SJCRH30 (cell line): Measurements from ENCODE around the gene PARG. TPM values are rescaled to one million over a fixed set of nuclear protein-coding genes. Genes with fewer than 3 reads are reported as not detected.
"Not testable (repeated sequence)": the region's sequence is repeated elsewhere in the genome, so short reads cannot be mapped to it uniquely, and the experiment has no call there.

ENCODE experiments used
- DNase-seq, 2 experiments: peaks; one replicate each; pipeline ENCODE4 v3.0.0-alpha.2; 2015 to 2020
- H3K27ac ChIP-seq: fragments of 250-450 bp; sonication (Bioruptor Pico); 2 replicates; pipeline ENCODE4 v1.5.1; 2020; ENCODE audit warnings: mild to moderate bottlenecking, moderate library complexity
- H3K27me3 ChIP-seq: fragments of 250-450 bp; sonication (Bioruptor Pico); 2 replicates; pipeline ENCODE4 v1.5.1; 2020; ENCODE audit warnings: mild to moderate bottlenecking, moderate library complexity
- H3K36me3 ChIP-seq: fragments of 250-450 bp; sonication (Bioruptor Pico); 2 replicates; pipeline ENCODE4 v1.5.1; 2020; ENCODE audit warnings: mild to moderate bottlenecking, moderate library complexity
- H3K4me1 ChIP-seq: fragments of 250-450 bp; sonication (Bioruptor Pico); 2 replicates; pipeline ENCODE4 v1.5.1; 2020; ENCODE audit warnings: mild to moderate bottlenecking, moderate library complexity
- H3K4me3 ChIP-seq: fragments of 250-450 bp; sonication (Bioruptor Pico); 2 replicates; pipeline ENCODE4 v1.5.1; 2020; ENCODE audit warnings: mild to moderate bottlenecking, moderate library complexity
- H3K9me3 ChIP-seq: fragments of 250-450 bp; sonication (Bioruptor Pico); replicated peaks from 2 replicates; pipeline ENCODE4 v1.5.1; 2020; ENCODE audit warnings: mild to moderate bottlenecking, moderate library complexity
- total RNA-seq: library from RNA; depleted of rRNA; stranded (reverse); fragments of >200 nt; shearing (Covaris generic); gene quantifications from 2 replicates; pipeline ENCODE4 v1.2.3, GENCODE V29; 2014

PARG gene
- total RNA-seq, 1 experiment from 2014 or later: 25.6 TPM

GRCh38 chr10:49858697-49859382 lies 83.0 kb downstream of the PARG start:
- H3K4me3 ChIP-seq, H3K36me3 ChIP-seq, H3K4me1 ChIP-seq, DNase-seq, H3K9me3 ChIP-seq, H3K27ac ChIP-seq, H3K27me3 ChIP-seq: not testable (repeated sequence)

GRCh38 chr10:49849520-49849919 lies 92.3 kb downstream of the PARG start:
- not testable (repeated sequence) for H3K27me3 ChIP-seq, H3K4me1 ChIP-seq, H3K9me3 ChIP-seq, H3K27ac ChIP-seq, H3K36me3 ChIP-seq, DNase-seq, H3K4me3 ChIP-seq

GRCh38 chr10:49844775-49845595 lies 96.8 kb downstream of the PARG start:
- no peak for DNase-seq
- Histone ChIP-seq H3K27ac (no peak overlapping the region), H3K9me3 (no peaks in the 10 kb centered on the region), H3K36me3 (peaks cover 2% of the 10 kb centered on the region; the same call in 1 of the 2 replicates), H3K27me3 (no peaks in the 10 kb centered on the region), H3K4me1 (no peaks in the 10 kb centered on the region), H3K4me3 (no peak overlapping the region)

GRCh38 chr10:49842333-49842628 lies 99.5 kb downstream of the PARG start:
- not testable (repeated sequence) for H3K36me3 ChIP-seq, DNase-seq, H3K4me1 ChIP-seq, H3K9me3 ChIP-seq, H3K27me3 ChIP-seq, H3K27ac ChIP-seq, H3K4me3 ChIP-seq

- H3K27me3 ChIP-seq: no peaks in the 10 kb centered on the region
- peaks cover 10% of the 10 kb centered on the region for H3K36me3 ChIP-seq
- no peak for DNase-seq
- no peaks in the 10 kb centered on the region for H3K4me1 ChIP-seq
- no peak overlapping the region for H3K4me3 ChIP-seq
- no peak overlapping the region for H3K27ac ChIP-seq
- H3K9me3 ChIP-seq: no peaks in the 10 kb centered on the region
Observed at GRCh38 chr10:49841615-49842332, 100.1 kb downstream of the PARG start.

GRCh38 chr10:49837685-49838084 lies 104.1 kb downstream of the PARG start:
- DNase-seq: no peak
- Histone ChIP-seq H3K36me3 (peaks cover 7% of the 10 kb centered on the region), H3K9me3 (no peaks in the 10 kb centered on the region), H3K27me3 (no peaks in the 10 kb centered on the region), H3K27ac (no peak overlapping the region), H3K4me3 (no peak overlapping the region), H3K4me1 (no peaks in the 10 kb centered on the region)

GRCh38 chr10:49837051-49837478 lies 104.8 kb downstream of the PARG start:
- H3K9me3 ChIP-seq: no peaks in the 10 kb centered on the region
- no peaks in the 10 kb centered on the region for H3K4me1 ChIP-seq
- H3K36me3 ChIP-seq: peaks cover 7% of the 10 kb centered on the region
- no peak overlapping the region for H3K27ac ChIP-seq
- no peaks in the 10 kb centered on the region for H3K27me3 ChIP-seq
- H3K4me3 ChIP-seq: no peak overlapping the region
- no peak for DNase-seq

GRCh38 chr10:49834976-49835375 lies 106.9 kb downstream of the PARG start:
- no peak for DNase-seq
- H3K27me3 ChIP-seq: no peaks in the 10 kb centered on the region
- H3K4me3 ChIP-seq: no peak overlapping the region
- H3K4me1 ChIP-seq: no peaks in the 10 kb centered on the region
- no peaks in the 10 kb centered on the region for H3K9me3 ChIP-seq
- peaks cover 7% of the 10 kb centered on the region for H3K36me3 ChIP-seq
- H3K27ac ChIP-seq: no peak overlapping the region

- H3K9me3 ChIP-seq: no peaks in the 10 kb centered on the region
Observed at GRCh38 chr10:49834201-49834600, 107.6 kb downstream of the PARG start.

GRCh38 chr10:49833168-49833567 lies 108.7 kb downstream of the PARG start:
- H3K4me1 ChIP-seq: no peaks in the 10 kb centered on the region
- H3K4me3 ChIP-seq: no peak overlapping the region
- no peaks in the 10 kb centered on the region for H3K27me3 ChIP-seq
- no peaks in the 10 kb centered on the region for H3K36me3 ChIP-seq
- no peaks in the 10 kb centered on the region for H3K9me3 ChIP-seq
- DNase-seq: no peak
- no peak overlapping the region for H3K27ac ChIP-seq

More at GRCh38 chr10:49834201-49834600, 107.6 kb downstream of the PARG start:
- no peaks in the 10 kb centered on the region for H3K27me3 ChIP-seq
- H3K4me1 ChIP-seq: no peaks in the 10 kb centered on the region
- peaks cover 3% of the 10 kb centered on the region; the same call in 1 of the 2 replicates for H3K36me3 ChIP-seq
- no peak overlapping the region for H3K27ac ChIP-seq
- DNase-seq: no peak
- H3K4me3 ChIP-seq: no peak overlapping the region

- Histone ChIP-seq H3K27ac (no peak overlapping the region), H3K4me3 (no peak overlapping the region), H3K27me3 (no peaks in the 10 kb centered on the region), H3K4me1 (no peaks in the 10 kb centered on the region), H3K9me3 (no peaks in the 10 kb centered on the region), H3K36me3 (no peaks in the 10 kb centered on the region; the same call in 1 of the 2 replicates)
- DNase-seq: no peak
Observed at GRCh38 chr10:49831352-49832035, 110.3 kb downstream of the PARG start.

- H3K27ac ChIP-seq: no peak overlapping the region
Observed at GRCh38 chr10:49830846-49831245, 111.0 kb downstream of the PARG start.

GRCh38 chr10:49830016-49830415 lies 111.8 kb downstream of the PARG start:
- no peak overlapping the region for H3K27ac ChIP-seq
- no peak for DNase-seq

More at GRCh38 chr10:49830846-49831245, 111.0 kb downstream of the PARG start:
- Histone ChIP-seq H3K9me3 (no peaks in the 10 kb centered on the region), H3K4me3 (no peak overlapping the region), H3K36me3 (no peaks in the 10 kb centered on the region; the same call in 1 of the 2 replicates), H3K4me1 (no peaks in the 10 kb centered on the region), H3K27me3 (no peaks in the 10 kb centered on the region)
- no peak for DNase-seq

GRCh38 chr10:49827297-49827696 lies 114.5 kb downstream of the PARG start:
- Histone ChIP-seq H3K27ac (no peak overlapping the region), H3K36me3 (no peaks in the 10 kb centered on the region; the same call in 1 of the 2 replicates), H3K4me3 (no peak overlapping the region), H3K27me3 (no peaks in the 10 kb centered on the region), H3K4me1 (no peaks in the 10 kb centered on the region), H3K9me3 (no peaks in the 10 kb centered on the region)
- no peak for DNase-seq

More at GRCh38 chr10:49830016-49830415, 111.8 kb downstream of the PARG start:
- Histone ChIP-seq H3K36me3 (no peaks in the 10 kb centered on the region; the same call in 1 of the 2 replicates), H3K27me3 (no peaks in the 10 kb centered on the region), H3K9me3 (no peaks in the 10 kb centered on the region), H3K4me3 (no peak overlapping the region), H3K4me1 (no peaks in the 10 kb centered on the region)
